Suprapubic skin (tissue), 4 donors: ENCODE data around the gene HIVEP3.

ENCODE experiments used
- CTCF ChIP-seq, 2 donors: fragments of 200-600 bp in 1 of 2; fragments of 450-650 bp in 1 of 2; sonication (generic) in 1 of 2; IDR thresholded peaks; one replicate each; pipeline ENCODE4 v1.5.1; 2016 to 2019; ENCODE audit warnings: antibody characterized with exemption in 2 of 2, mild to moderate bottlenecking in 1 of 2, moderate library complexity in 1 of 2
- EP300 ChIP-seq: sonication (generic); formaldehyde crosslinking; IDR thresholded peaks from one replicate; pipeline ENCODE4 v1.6.1; 2017; ENCODE audit warnings: antibody characterized with exemption
- POLR2AphosphoS5 ChIP-seq, 3 donors: sonication (generic); formaldehyde crosslinking; IDR thresholded peaks; one replicate each; pipeline ENCODE4 v1.6.1; 2017; ENCODE audit warnings: antibody characterized with exemption in 3 of 3

GRCh38 chr1:41461790-41462679 is 456.7 kb downstream of the HIVEP3 start:
- TF ChIP-seq POLR2AphosphoS5 (IDR thresholded peaks at IDR 0.05) (no peak), CTCF (IDR thresholded peaks at IDR 0.05) (no peak), EP300 (no peak)
